ENCODE data around the gene GPRC5B.

The GPRC5B gene

DNA sequence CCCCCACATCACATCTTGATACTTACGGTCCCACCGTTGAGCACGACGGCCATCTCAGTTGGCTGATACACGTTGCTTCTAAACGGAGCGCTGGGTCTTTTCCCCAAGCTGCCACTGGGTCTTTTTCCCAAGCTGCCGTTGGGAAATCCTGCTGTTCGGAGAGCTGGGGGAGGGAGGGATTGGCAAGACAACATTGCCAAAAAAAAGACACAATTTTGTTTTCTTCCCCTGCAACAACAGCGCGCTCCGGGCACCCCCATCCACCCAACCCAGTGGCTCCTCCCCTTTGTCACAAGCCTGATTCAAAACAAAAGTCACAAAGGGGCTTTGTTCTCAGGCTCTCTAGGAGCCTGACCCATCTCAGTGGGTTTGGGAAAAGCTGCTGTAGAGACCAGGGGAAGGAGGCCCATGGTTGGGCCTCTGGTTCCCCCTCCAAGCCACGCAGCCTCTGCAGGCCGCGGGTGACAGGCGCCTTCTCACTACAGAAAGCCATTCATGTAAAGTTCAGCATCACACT is 22.8 kb downstream of the GPRC5B start:
- no peaks in the 10 kb centered on the region for H3K27me3 ChIP-seq (ENCODE audit: insufficient read depth, low read length, poor library complexity, severe bottlenecking)
- no peaks in the 10 kb centered on the region for H3K36me3 ChIP-seq (ENCODE audit: insufficient read depth, low read length)
- H3K4me3 ChIP-seq (ENCODE audit: low read length, poor library complexity, severe bottlenecking), result no peak overlapping the region
- no peak overlapping the region for H2AFZ ChIP-seq (ENCODE audit: low read length)
- no peaks in the 10 kb centered on the region for H3K4me1 ChIP-seq (ENCODE audit: insufficient read depth, low read length, poor library complexity, severe bottlenecking)
- H3K4me2 ChIP-seq (ENCODE audit: low read depth, low read length, poor library complexity, severe bottlenecking), result no peak overlapping the region
- no peaks in the 10 kb centered on the region for H3K79me2 ChIP-seq (ENCODE audit: insufficient read depth, low read length)
- TF ChIP-seq EZH2phosphoT487 (IDR thresholded peaks at IDR 0.05; ENCODE audit: borderline replicate concordance), result no peak
- no peak for TF ChIP-seq CTCF (conservative IDR thresholded peaks at IDR 0.05; ENCODE audit: low read length)
- H3K9me2 ChIP-seq (replicated peaks; ENCODE audit: low read depth, low read length), result no peaks in the 10 kb centered on the region
- H3F3A ChIP-seq (ENCODE audit: low read depth), result no peaks in the 10 kb centered on the region
- no peak overlapping the region for H3K9ac ChIP-seq (ENCODE audit: low read depth, low read length, poor library complexity, severe bottlenecking)
- no peaks in the 10 kb centered on the region; the same call in 1 of the 2 replicates for H3K9me3 ChIP-seq (ENCODE audit: insufficient read depth, low read depth, low read length)
- H4K20me1 ChIP-seq (ENCODE audit: insufficient read depth, low read length, poor library complexity, severe bottlenecking), result no peaks in the 10 kb centered on the region

DNA sequence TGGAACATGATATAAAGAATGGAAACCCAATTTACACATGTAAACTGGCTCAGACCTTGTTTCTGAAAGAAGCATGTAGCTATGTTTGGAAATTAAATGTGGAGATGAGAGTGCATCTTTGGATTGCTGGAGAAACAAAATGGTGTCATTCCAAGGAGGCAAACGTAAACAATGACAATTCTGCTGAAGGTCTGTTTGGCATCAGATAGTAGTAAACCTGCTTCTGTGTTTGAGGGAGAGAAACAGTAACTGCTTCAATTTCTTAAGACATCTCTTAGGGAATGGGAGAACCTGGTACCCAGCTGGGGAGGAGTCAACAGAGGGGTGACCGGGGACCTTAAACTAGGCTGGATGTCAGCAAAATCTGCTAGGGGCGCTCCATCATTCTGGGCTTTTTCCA is 23.5 kb downstream of the GPRC5B start:
- Histone ChIP-seq H3K79me2 (ENCODE audit: insufficient read depth, low read length) (no peaks in the 10 kb centered on the region), H2AFZ (ENCODE audit: low read length) (no peak overlapping the region), H3K4me2 (ENCODE audit: low read depth, low read length, poor library complexity, severe bottlenecking) (no peak overlapping the region), H3K9ac (ENCODE audit: low read depth, low read length, poor library complexity, severe bottlenecking) (no peak overlapping the region), H3K27me3 (ENCODE audit: insufficient read depth, low read length, poor library complexity, severe bottlenecking) (no peaks in the 10 kb centered on the region), H3K36me3 (ENCODE audit: insufficient read depth, low read length) (no peaks in the 10 kb centered on the region), H3K9me2 (replicated peaks; ENCODE audit: low read depth, low read length) (no peaks in the 10 kb centered on the region), H3K9me3 (ENCODE audit: insufficient read depth, low read depth, low read length) (peaks cover 1% of the 10 kb centered on the region; the same call in 1 of the 2 replicates), H3K4me3 (ENCODE audit: low read length, poor library complexity, severe bottlenecking) (no peak overlapping the region), H3F3A (ENCODE audit: low read depth) (no peaks in the 10 kb centered on the region), H4K20me1 (ENCODE audit: insufficient read depth, low read length, poor library complexity, severe bottlenecking) (no peaks in the 10 kb centered on the region), H3K4me1 (ENCODE audit: insufficient read depth, low read length, poor library complexity, severe bottlenecking) (no peaks in the 10 kb centered on the region)
- TF ChIP-seq CTCF (conservative IDR thresholded peaks at IDR 0.05; ENCODE audit: low read length) (no peak), EZH2phosphoT487 (IDR thresholded peaks at IDR 0.05; ENCODE audit: borderline replicate concordance) (no peak)

GRCh38 chr16:19860166-19861041 is 24.2 kb downstream of the GPRC5B start:
- no peak overlapping the region for H3K9ac ChIP-seq (ENCODE audit: low read depth, low read length, poor library complexity, severe bottlenecking)

More at GRCh38 chr16:19860166-19861041, 24.2 kb downstream of the GPRC5B start:
- no peaks in the 10 kb centered on the region for H3K4me1 ChIP-seq (ENCODE audit: insufficient read depth, low read length, poor library complexity, severe bottlenecking)
- no peak for TF ChIP-seq EZH2phosphoT487 (IDR thresholded peaks at IDR 0.05; ENCODE audit: borderline replicate concordance)
- no peak for TF ChIP-seq CTCF (conservative IDR thresholded peaks at IDR 0.05; ENCODE audit: low read length)
- peaks cover 2% of the 10 kb centered on the region; the same call in 1 of the 2 replicates for H3K9me3 ChIP-seq (ENCODE audit: insufficient read depth, low read depth, low read length)
- no peaks in the 10 kb centered on the region for H3K27me3 ChIP-seq (ENCODE audit: insufficient read depth, low read length, poor library complexity, severe bottlenecking)
- no peaks in the 10 kb centered on the region for H4K20me1 ChIP-seq (ENCODE audit: insufficient read depth, low read length, poor library complexity, severe bottlenecking)
- H3K9me2 ChIP-seq (replicated peaks; ENCODE audit: low read depth, low read length), result no peaks in the 10 kb centered on the region
- no peak overlapping the region for H2AFZ ChIP-seq (ENCODE audit: low read length)
- no peak overlapping the region for H3K4me3 ChIP-seq (ENCODE audit: low read length, poor library complexity, severe bottlenecking)
- H3K79me2 ChIP-seq (ENCODE audit: insufficient read depth, low read length), result no peaks in the 10 kb centered on the region
- H3K4me2 ChIP-seq (ENCODE audit: low read depth, low read length, poor library complexity, severe bottlenecking), result no peak overlapping the region
- H3F3A ChIP-seq (ENCODE audit: low read depth), result no peaks in the 10 kb centered on the region
- no peaks in the 10 kb centered on the region for H3K36me3 ChIP-seq (ENCODE audit: insufficient read depth, low read length)
